ENCODE measurements around the gene ATP6V0B. TPM values are rescaled to one million over a fixed set of nuclear protein-coding genes. Genes with fewer than 3 reads are reported as not detected.

The ATP6V0B gene
- total and polyA plus RNA-seq, 10 of the 15 experiments (the other 5 are each of a cell fraction or from before 2014, with no cell fraction given), result 65.3 to 250 (median 144) TPM

- Histone ChIP-seq H3K79me2 (ENCODE audit: control insufficient read depth, insufficient read depth, low read length) (no peaks in the 10 kb centered on the region), H3K27me3 (replicated peaks in 1 of 2; ENCODE audit: control insufficient read depth in 2 of 2, insufficient read depth in 2 of 2, low read length in 1 of 2) (no peaks in the 10 kb centered on the region; a peak in 1 of 4 replicates), H2AFZ (ENCODE audit: control insufficient read depth, low read depth, low read length) (no peak overlapping the region), H3K9ac (ENCODE audit: control insufficient read depth, insufficient read depth, low read length) (no peak overlapping the region), H3K4me2 (ENCODE audit: control insufficient read depth, insufficient read depth) (no peak overlapping the region), H3K4me1 (ENCODE audit: control insufficient read depth, insufficient read depth, low read length) (no peaks in the 10 kb centered on the region), H3K9me3 (replicated peaks; ENCODE audit: control insufficient read depth, insufficient read depth, low read length) (no peaks in the 10 kb centered on the region), H4K20me1 (ENCODE audit: control insufficient read depth, insufficient read depth) (no peaks in the 10 kb centered on the region), H3K4me3 (no peak overlapping the region), H3K36me3 (ENCODE audit: control insufficient read depth in 2 of 2, insufficient read depth in 2 of 2, low read length in 1 of 2) (no peaks in the 10 kb centered on the region), H3K27ac (ENCODE audit: control insufficient read depth, insufficient read depth) (no peak overlapping the region)
- WGBS (ENCODE audit: insufficient coverage, insufficient replicate concordance, low lambda C conversion rate, missing lambda C conversion rate), result 41% methylated on average over 3 of the region's 3 CpGs
- FAIRE-seq (no peak), DNase-seq (ENCODE audit: low read depth, low spot score) (no peak), ATAC-seq (no peak)
- ChIA-PET POLR2A (no interaction called here), SMC1A (ENCODE audit: uncharacterized antibody, unreplicated experiment) (interaction anchor here (1.0 to 1.7 kb wide), 2 partner anchors 10 to 66 kb away, joined by 3 to 5 read pairs; no protein-coding TSS in a partner anchor), RAD21 (ENCODE audit: unreplicated experiment) (interaction anchor here (0.5 to 1.5 kb wide), 2 partner anchors 16 to 19 kb away, joined by 3 read pairs; partner anchors contain the start of gene SLC6A9), CTCF (interaction anchor here (0.8 to 2.3 kb wide), 4 partner anchors 10 to 33 kb away, joined by 3 to 15 read pairs (median 4); no protein-coding TSS in a partner anchor)
- no peak for TF ChIP-seq EGR1 (IDR thresholded peaks at IDR 0.05; ENCODE audit: borderline replicate concordance in 1 of 2, low read depth in 2 of 2, low read length in 2 of 2)
- TF ChIP-seq NR2C1 (IDR thresholded peaks at IDR 0.05), result no peak
- no peak for TF ChIP-seq IKZF2 (IDR thresholded peaks at IDR 0.05)
- no peak for TF ChIP-seq MEF2A (IDR thresholded peaks at IDR 0.05; ENCODE audit: insufficient read depth, low read depth, low read length)
- TF ChIP-seq NBN (IDR thresholded peaks at IDR 0.05), result no peak
- TF ChIP-seq ZZZ3 (IDR thresholded peaks at IDR 0.05; ENCODE audit: control insufficient read depth, insufficient read length, low read depth), result no peak
- TF ChIP-seq, protein P1, sequence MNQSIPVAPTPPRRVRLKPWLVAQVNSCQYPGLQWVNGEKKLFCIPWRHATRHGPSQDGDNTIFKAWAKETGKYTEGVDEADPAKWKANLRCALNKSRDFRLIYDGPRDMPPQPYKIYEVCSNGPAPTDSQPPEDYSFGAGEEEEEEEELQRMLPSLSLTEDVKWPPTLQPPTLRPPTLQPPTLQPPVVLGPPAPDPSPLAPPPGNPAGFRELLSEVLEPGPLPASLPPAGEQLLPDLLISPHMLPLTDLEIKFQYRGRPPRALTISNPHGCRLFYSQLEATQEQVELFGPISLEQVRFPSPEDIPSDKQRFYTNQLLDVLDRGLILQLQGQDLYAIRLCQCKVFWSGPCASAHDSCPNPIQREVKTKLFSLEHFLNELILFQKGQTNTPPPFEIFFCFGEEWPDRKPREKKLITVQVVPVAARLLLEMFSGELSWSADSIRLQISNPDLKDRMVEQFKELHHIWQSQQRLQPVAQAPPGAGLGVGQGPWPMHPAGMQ (IDR thresholded peaks at IDR 0.05; ENCODE audit: borderline replicate concordance), result no peak
- no peak for TF ChIP-seq SIN3A (IDR thresholded peaks at IDR 0.05; ENCODE audit: low read depth, low read length)
- TF ChIP-seq RELA (IDR thresholded peaks at IDR 0.05; ENCODE audit: borderline replicate concordance, partially characterized antibody), result no peak
- TF ChIP-seq POLR2AphosphoS2 (IDR thresholded peaks at IDR 0.05; ENCODE audit: low read depth, low read length), result no peak
- TF ChIP-seq, protein P2, sequence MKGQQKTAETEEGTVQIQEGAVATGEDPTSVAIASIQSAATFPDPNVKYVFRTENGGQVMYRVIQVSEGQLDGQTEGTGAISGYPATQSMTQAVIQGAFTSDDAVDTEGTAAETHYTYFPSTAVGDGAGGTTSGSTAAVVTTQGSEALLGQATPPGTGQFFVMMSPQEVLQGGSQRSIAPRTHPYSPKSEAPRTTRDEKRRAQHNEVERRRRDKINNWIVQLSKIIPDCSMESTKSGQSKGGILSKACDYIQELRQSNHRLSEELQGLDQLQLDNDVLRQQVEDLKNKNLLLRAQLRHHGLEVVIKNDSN (IDR thresholded peaks at IDR 0.05; ENCODE audit: borderline replicate concordance, extremely low read length, insufficient read depth, low read depth, low read length), result no peak
- no peak for TF ChIP-seq ZBTB33 (IDR thresholded peaks at IDR 0.05)
- no peak for TF ChIP-seq RUNX3 (IDR thresholded peaks at IDR 0.05; ENCODE audit: low read length)
- no peak for TF ChIP-seq NFYA (IDR thresholded peaks at IDR 0.05; ENCODE audit: borderline replicate concordance, low read depth, low read length)
- no peak for TF ChIP-seq TARDBP (IDR thresholded peaks at IDR 0.05; ENCODE audit: borderline replicate concordance)
- intact Hi-C loops (cut with micrococcal nuclease; ENCODE audit: unreplicated experiment), result no loop called here
- no TSS peak for BruUV-seq (replicated peaks)
- in situ Hi-C loops (cut with MboI), result no loop called here
These were observed 40.4 kb downstream of the ATP6V0B start for GRCh38 chr1:44015206-44015605.

All from GM12878 (cell line).